OCI-LY7 (cell line): Measurements from ENCODE around the gene PRKN.

ENCODE experiments used
- CTCF ChIP-seq: fragments of 200-600 bp; sonication (generic); conservative IDR thresholded peaks from 2 replicates; pipeline ENCODE4 v1.5.1; 2014; ENCODE audit warnings: mild to moderate bottlenecking, antibody characterized with exemption, low read length, moderate library complexity, mixed read lengths
- EZH2phosphoT487 ChIP-seq: fragments of 200-600 bp; sonication (generic); IDR thresholded peaks from 2 replicates; pipeline ENCODE4 v1.6.1; 2018; ENCODE audit warnings: low read depth, borderline replicate concordance, mild to moderate bottlenecking, mixed run types, antibody characterized with exemption, low read length, moderate library complexity, mixed read lengths

GRCh38 chr6:161373905-161374451, 1353.6 kb downstream of the PRKN start:
- TF ChIP-seq CTCF (peak; percentile 97), EZH2phosphoT487 (no peak)
